SJSA1 (cell line): ENCODE measurements around the gene SF3A1. TPM values are rescaled to one million over a fixed set of nuclear protein-coding genes. Genes with fewer than 3 reads are reported as not detected.
"Not testable (repeated sequence)": the region's sequence is repeated elsewhere in the genome, so short reads cannot be mapped to it uniquely, and the experiment has no call there.

ENCODE experiments used
- DNase-seq, 2 experiments: peaks; one replicate each; pipeline ENCODE4 v3.0.0-alpha.2; 2015 to 2020; ENCODE audit warnings: low spot score in 2 of 2, low read depth in 1 of 2
- H3K27ac ChIP-seq: fragments of 250-450 bp; sonication (Bioruptor Pico); 2 replicates; pipeline ENCODE4 v1.5.1; 2020; ENCODE audit warnings: mild to moderate bottlenecking, moderate library complexity
- H3K27me3 ChIP-seq: fragments of 250-450 bp; sonication (Bioruptor Pico); replicated peaks from 2 replicates; pipeline ENCODE4 v1.5.1; 2020; ENCODE audit warnings: mild to moderate bottlenecking, moderate library complexity
- H3K36me3 ChIP-seq: fragments of 250-450 bp; sonication (Bioruptor Pico); 2 replicates; pipeline ENCODE4 v1.5.1; 2020; ENCODE audit warnings: mild to moderate bottlenecking
- H3K4me1 ChIP-seq: fragments of 250-450 bp; sonication (Bioruptor Pico); replicated peaks from 2 replicates; pipeline ENCODE4 v1.6.1; 2021; ENCODE audit warnings: mild to moderate bottlenecking
- H3K4me3 ChIP-seq: fragments of 250-450 bp; sonication (Bioruptor Pico); 2 replicates; pipeline ENCODE4 v1.5.1; 2020; ENCODE audit warnings: mild to moderate bottlenecking
- H3K9me3 ChIP-seq: fragments of 250-450 bp; sonication (Bioruptor Pico); replicated peaks from 2 replicates; pipeline ENCODE4 v1.5.1; 2020; ENCODE audit warnings: mild to moderate bottlenecking
- total RNA-seq: library from RNA; depleted of rRNA; stranded (reverse); fragments of >200 nt; shearing (Covaris generic); gene quantifications from 2 replicates; pipeline ENCODE4 v1.2.3, GENCODE V29; 2014

Gene SF3A1
- total RNA-seq, 1 experiment from 2014 or later, result 37.2 TPM

DNA sequence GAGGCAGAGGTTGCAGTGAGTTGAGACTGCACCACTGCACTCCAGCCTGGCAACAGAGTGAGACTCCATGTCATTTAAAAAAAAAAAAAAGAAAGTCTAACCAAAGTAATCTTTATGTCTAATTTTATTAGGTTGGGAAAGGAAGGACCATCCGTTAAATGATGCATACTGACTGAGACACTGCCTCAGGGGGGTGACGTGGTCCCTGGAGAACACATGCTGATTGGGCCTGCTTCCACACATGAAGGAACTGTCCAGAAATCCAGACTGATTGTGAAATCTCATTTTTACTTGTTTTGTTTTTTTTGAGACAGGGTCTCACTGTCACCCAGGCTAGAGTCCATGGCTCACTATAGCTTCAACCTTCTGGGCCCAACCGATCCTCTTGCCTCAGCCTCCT is 5.5 kb downstream of the SF3A1 start:
- peaks cover 10% of the 10 kb centered on the region for H3K4me1 ChIP-seq
- H3K27ac ChIP-seq, result no peak overlapping the region
- no peak for DNase-seq
- peaks cover 81% of the 10 kb centered on the region for H3K36me3 ChIP-seq
- H3K27me3 ChIP-seq, result no peaks in the 10 kb centered on the region
- H3K9me3 ChIP-seq, result no peaks in the 10 kb centered on the region
- H3K4me3 ChIP-seq, result no peak overlapping the region

DNA sequence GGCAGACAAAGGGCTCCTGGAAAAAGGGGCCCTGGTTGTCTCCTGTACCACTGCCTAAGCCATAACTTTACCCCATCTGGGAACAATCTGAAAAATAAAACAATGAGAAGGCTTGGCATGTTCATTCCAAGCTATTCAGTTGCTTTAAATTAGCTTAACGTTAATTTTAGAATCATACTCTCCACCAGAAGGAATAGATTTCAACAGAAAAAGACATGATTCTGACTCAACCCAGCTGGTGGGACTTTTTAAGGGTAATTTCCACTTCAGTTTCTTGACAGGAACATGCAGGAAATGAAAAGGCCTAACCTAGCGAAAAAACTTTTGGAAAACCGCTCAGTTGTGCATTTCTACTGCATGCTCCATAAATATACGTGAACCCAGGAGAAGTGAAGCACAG is 7.9 kb downstream of the SF3A1 start:
- no peak overlapping the region for H3K27ac ChIP-seq
- no peaks in the 10 kb centered on the region for H3K9me3 ChIP-seq
- H3K4me1 ChIP-seq, result no peaks in the 10 kb centered on the region
- no peak for DNase-seq
- H3K36me3 ChIP-seq, result peaks cover 90% of the 10 kb centered on the region
- H3K27me3 ChIP-seq, result no peaks in the 10 kb centered on the region
- H3K4me3 ChIP-seq, result no peak overlapping the region

DNA sequence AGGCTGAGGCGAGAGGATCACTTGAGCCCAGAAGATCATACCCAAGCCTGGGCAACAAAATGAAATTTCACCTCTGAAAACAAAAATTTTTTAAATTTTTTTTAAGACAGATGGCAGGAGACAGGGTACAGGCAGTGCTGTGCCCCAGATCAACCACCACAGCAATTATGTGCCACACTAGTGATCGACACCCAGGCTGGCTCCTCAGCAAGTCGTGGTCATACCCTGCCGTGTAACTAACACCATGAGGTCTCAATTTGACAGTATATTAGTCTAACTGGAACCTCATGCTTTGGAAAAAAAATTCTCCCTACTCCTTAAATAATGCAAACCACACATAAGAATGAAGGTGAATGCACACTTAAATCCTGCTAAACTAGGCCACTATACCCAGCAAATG is 8.3 kb downstream of the SF3A1 start:
- no peaks in the 10 kb centered on the region for H3K4me1 ChIP-seq
- H3K36me3 ChIP-seq, result peaks cover 91% of the 10 kb centered on the region
- DNase-seq, result no peak
- no peak overlapping the region for H3K27ac ChIP-seq
- no peaks in the 10 kb centered on the region for H3K27me3 ChIP-seq
- H3K9me3 ChIP-seq, result no peaks in the 10 kb centered on the region
- no peak overlapping the region for H3K4me3 ChIP-seq

DNA sequence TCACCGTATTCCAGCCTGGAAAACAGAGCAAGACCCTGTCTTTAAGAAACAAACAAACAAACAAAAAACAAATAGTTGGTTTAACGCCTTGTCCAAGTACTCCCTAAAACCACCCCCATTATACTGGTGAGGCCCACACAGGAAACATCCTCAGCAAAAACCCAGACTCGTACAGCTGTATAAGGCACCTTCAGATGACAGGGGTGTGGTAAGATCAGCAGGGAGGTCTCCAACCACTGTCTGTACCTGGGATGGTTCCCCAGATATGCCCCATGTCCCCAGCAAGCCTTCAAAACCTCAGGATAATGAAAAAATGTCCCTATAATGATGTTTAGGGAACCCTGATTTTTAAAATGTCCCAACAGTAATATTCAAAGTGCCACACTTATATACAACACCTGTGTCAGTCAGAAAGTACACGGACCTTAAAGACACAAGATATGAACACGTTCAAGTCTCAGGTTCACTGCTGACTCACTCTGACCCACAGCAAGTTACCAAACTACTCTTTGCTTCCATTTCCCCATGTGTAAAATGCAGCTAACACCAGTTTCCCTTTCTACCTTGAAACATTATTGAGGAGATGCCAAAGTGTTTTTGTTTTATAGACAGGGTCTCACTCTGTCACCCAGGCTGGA is 9.3 kb downstream of the SF3A1 start:
- Histone ChIP-seq H3K36me3 (peaks cover 93% of the 10 kb centered on the region), H3K27ac (no peak overlapping the region), H3K9me3 (no peaks in the 10 kb centered on the region), H3K27me3 (no peaks in the 10 kb centered on the region), H3K4me3 (no peak overlapping the region), H3K4me1 (no peaks in the 10 kb centered on the region)
- no peak for DNase-seq

DNA sequence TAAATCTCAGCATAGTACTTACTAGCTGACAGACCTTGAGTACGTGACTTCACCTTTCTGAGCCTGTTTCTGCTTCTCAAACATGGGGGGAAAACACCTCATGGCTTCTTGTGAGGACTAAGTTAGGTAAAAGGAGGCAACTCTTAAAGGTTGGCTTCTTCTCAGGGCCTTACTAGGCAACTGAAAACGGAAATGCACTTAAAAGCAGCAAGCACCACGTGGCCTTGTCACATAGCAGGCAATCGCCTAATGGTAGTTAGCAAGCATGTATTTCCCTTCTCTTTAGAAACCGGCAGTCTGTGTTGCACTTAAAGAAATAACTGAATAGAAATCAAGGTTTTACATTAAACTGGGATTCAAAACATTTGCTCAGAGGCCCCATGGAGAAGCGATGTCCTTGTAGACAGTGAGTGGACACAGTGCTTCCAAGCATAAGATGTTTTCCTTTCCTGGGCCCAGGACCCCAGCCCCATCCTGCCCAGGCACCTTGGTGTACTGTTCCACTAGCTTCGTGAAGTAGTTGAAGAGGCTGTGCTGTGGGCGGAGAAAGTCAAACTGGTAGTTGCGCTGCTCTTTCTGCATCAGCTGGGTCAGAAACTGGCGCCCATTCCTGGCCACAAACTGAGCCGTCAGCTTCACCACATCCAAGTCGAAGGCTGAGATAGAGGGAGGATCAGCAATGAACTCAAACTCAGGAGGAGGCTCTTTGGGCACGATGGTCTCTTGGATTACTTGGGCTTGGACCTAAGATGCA is 12.1 kb downstream of the SF3A1 start:
- Histone ChIP-seq H3K4me3 (no peak overlapping the region), H3K36me3 (peaks cover 95% of the 10 kb centered on the region), H3K4me1 (no peaks in the 10 kb centered on the region), H3K9me3 (no peaks in the 10 kb centered on the region), H3K27ac (no peak overlapping the region), H3K27me3 (no peaks in the 10 kb centered on the region)
- no peak for DNase-seq

DNA sequence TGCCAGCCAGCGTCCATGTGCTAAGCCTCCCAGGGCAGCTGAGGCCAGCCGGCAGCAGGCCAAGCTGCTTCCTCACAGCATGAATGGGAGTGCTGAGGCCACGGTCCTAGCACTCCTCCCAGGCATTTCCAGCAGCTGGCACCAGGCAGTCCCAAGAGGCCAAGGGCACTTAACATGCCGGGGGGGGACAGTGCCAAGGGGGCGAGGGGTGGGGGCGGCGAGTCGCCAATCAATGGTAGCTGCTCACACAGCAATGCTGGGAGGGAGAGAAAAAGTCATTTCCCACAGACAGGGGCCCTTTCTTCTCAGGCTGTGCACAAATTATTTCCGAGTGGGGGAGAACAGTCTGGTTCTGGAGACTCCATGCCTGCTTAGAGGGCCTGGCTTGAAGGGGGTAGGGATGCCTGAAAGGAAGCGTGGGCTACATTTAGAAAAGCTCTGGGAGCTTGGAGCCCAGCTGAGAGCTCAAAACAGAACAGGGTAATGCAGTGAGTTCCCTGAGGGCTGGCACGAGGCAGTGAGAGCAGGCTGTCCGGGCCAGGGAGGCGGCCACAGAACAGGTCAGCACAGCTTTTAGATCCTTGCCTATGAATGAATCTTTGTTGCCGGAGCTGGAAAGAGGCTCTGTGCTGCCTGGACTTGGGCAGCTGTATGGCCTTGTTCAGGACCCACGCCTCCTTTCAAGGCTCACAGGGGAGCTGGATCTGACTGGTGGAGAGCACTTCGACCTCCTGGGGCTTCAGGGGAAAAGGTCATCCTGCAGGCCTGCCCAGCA is 15.6 kb downstream of the SF3A1 start:
- Histone ChIP-seq H3K27me3 (no peaks in the 10 kb centered on the region), H3K4me1 (no peaks in the 10 kb centered on the region), H3K9me3 (no peaks in the 10 kb centered on the region), H3K36me3 (peaks cover 97% of the 10 kb centered on the region), H3K27ac (no peak overlapping the region), H3K4me3 (no peak overlapping the region)
- DNase-seq, result no peak

DNA sequence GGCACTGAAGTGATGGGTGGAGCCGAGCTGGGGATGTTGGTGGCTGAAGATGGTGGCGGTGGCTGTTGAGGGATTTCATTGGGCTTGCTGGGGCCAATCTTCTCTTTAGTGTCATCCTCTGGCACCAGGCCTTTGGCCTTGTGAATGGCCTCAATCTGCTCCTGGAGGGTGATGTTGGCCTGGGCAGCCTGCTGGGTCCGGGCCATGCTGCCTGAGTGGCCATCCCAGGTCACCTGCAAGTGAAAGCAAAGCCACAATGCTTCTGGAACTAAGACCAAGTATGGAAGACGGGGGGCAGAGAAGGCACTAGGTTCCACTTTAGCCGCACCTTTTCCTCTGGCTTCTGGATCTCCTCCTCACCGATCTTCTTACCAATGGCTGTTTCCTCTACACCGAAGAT is 17.9 kb downstream of the SF3A1 start:
- no peak overlapping the region for H3K27ac ChIP-seq
- no peaks in the 10 kb centered on the region for H3K9me3 ChIP-seq
- no peak for DNase-seq
- H3K36me3 ChIP-seq, result peaks cover 97% of the 10 kb centered on the region
- H3K27me3 ChIP-seq, result no peaks in the 10 kb centered on the region
- no peak overlapping the region for H3K4me3 ChIP-seq
- no peaks in the 10 kb centered on the region for H3K4me1 ChIP-seq

DNA sequence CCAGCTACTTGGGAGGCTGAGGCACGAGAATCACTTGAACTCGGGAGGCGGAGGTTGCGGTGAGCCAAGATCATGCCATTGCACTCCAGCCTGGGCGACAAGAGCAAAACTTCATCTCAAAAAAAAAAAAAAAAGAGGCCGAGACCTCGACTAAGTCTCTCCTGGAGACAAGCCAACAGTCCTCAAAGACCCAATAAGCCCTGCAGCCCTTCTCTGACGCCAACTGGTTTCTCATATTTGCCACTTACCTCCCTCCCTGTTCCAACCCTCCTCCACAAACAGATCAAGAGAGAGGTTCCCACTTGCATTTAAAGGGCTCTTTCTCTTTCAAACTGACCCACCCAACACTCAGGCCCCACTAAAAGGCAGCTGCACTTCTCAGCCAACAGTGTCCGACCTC is 18.4 kb downstream of the SF3A1 start:
- not testable (repeated sequence) for DNase-seq, H3K4me1 ChIP-seq, H3K4me3 ChIP-seq, H3K9me3 ChIP-seq, H3K27ac ChIP-seq, H3K27me3 ChIP-seq
- peaks cover 97% of the 10 kb centered on the region for H3K36me3 ChIP-seq

DNA sequence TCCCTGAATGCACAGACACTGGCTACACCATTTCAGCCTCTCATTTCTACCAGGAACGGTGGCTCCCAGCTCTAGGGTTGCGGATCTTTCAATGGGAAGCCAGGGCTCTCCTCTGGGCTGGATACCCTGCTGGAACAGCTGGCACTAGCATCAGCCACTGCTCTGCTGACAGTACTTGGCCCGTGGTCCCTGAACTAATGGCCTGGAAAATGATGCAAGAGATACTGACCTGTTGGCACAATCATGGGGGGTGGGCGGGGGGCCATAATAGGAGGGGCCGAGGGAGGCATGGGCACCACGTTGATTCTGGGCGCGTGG is 19.3 kb downstream of the SF3A1 start:
- H3K36me3 ChIP-seq, result peaks cover 97% of the 10 kb centered on the region
- no peak overlapping the region for H3K4me3 ChIP-seq
- DNase-seq, result no peak
- H3K4me1 ChIP-seq, result no peaks in the 10 kb centered on the region
- no peaks in the 10 kb centered on the region for H3K9me3 ChIP-seq
- H3K27me3 ChIP-seq, result no peaks in the 10 kb centered on the region
- H3K27ac ChIP-seq, result no peak overlapping the region

DNA sequence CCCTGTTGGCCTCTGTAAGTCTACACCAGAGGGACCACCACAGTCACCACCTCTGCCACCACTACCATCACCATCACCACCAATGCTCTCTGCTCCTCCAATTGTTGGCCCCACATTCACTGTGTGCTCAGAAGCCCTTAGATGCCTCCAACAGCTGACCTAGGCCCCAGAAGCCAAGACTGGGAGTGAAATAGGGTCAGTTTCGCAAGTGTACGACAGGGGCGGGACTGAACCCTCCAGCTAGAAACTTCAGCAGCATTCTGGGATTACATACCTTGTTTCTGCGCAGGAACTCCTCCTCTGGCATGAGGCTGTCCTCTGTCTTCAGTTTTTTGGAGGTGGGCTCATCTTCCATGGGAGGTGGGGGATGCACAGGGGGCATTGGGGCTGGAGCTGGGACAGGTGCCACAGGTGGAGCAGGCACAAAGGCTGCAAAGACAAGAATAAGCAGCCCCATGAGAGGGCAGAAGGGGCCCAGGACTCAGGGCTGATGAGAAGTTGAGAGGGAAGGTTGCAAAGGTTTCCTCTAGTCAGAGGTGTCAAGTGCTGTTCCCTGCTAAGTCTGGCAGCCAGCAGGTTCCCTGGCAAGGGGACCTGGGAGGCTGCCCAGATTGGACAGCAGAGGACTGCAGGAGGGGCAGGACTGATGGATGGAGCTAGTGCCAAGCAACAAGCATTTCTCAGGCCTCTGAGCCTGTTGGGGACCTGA is 19.8 kb downstream of the SF3A1 start:
- no peak overlapping the region for H3K27ac ChIP-seq
- H3K9me3 ChIP-seq, result no peaks in the 10 kb centered on the region
- H3K27me3 ChIP-seq, result no peaks in the 10 kb centered on the region
- H3K4me3 ChIP-seq, result no peak overlapping the region
- no peaks in the 10 kb centered on the region for H3K4me1 ChIP-seq
- H3K36me3 ChIP-seq, result peaks cover 95% of the 10 kb centered on the region
- no peak for DNase-seq

DNA sequence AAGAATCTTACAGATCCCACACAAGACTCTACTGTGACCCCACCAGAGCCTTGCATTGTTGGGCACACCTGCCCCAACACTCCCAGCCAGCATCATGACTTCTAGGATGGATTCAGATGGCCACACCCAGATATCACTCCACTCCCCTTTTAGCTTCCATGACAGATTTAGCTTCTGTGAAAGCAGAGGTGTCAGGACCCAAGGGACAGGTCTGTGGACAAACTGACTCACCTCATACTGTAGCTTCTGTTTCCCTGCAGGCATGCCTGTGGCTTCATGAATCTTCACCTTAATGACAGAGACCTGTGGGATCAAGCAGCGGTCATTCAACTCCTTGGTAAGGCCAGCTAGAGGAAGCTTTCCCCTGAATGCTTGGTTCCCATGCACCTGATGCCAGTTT is 21.5 kb downstream of the SF3A1 start:
- no peak for DNase-seq
- Histone ChIP-seq H3K4me3 (no peak overlapping the region), H3K27ac (no peak overlapping the region), H3K4me1 (no peaks in the 10 kb centered on the region), H3K27me3 (no peaks in the 10 kb centered on the region), H3K36me3 (peaks cover 94% of the 10 kb centered on the region), H3K9me3 (no peaks in the 10 kb centered on the region)

DNA sequence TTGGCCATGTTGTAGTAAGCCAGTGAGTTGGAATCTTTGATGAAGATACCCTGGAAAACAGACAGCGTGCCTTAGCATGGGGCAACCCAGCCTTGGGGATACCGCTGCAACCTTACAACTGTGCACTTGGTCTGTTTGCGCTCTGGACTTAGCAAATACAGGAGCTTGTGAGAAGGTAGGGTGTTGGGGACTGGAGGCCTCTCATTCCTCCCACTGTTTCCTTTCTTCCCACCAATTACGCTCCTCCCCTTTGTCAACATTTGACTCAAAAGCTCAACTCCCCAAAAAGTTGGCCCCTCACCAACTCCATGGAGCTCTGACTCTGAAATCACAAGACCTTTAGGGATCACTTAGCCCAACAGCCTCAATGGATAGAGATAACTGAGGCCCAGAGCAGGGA is 22.0 kb downstream of the SF3A1 start:
- Histone ChIP-seq H3K4me1 (no peaks in the 10 kb centered on the region), H3K36me3 (peaks cover 90% of the 10 kb centered on the region), H3K9me3 (no peaks in the 10 kb centered on the region), H3K27ac (no peak overlapping the region), H3K27me3 (no peaks in the 10 kb centered on the region), H3K4me3 (no peak overlapping the region)
- no peak for DNase-seq

DNA sequence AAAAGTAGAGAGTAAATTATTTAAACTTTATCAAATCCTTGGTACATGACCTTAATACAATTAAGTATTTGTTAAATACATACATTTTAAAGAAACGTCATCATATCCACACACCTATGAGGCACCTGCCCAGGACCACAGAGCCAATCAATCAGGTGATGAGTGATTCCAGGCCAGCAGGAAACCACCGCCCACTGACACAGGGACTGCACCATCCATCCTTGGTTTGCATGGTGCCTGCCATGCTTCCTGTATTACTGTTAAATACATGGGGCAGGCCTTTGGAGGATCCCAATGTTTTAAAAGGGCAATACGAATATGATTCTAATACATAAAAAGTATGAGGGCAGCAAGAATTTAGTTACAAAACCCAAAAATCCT is 23.0 kb downstream of the SF3A1 start:
- no peak overlapping the region for H3K27ac ChIP-seq
- H3K9me3 ChIP-seq, result no peaks in the 10 kb centered on the region
- peaks cover 88% of the 10 kb centered on the region for H3K36me3 ChIP-seq
- no peak for DNase-seq
- no peak overlapping the region for H3K4me3 ChIP-seq
- H3K4me1 ChIP-seq, result 0 out of 2 replicates have a peak, but pooled peaks cover under 1% of the 10 kb centered on the region
- H3K27me3 ChIP-seq, result no peaks in the 10 kb centered on the region
